ENCODE data around the gene FSTL4. TPM values are rescaled to one million over a fixed set of nuclear protein-coding genes. Genes with fewer than 3 reads are reported as not detected.

FSTL4 gene
- total RNA-seq, 2 donors from 2014 or later = 4.4 to 5.5 TPM

- Histone ChIP-seq H3K36me3 (ENCODE audit: control insufficient read depth, insufficient read depth, low read length) (no peaks in the 10 kb centered on the region), H3K9me3 (ENCODE audit: control insufficient read depth, low read length) (no peaks in the 10 kb centered on the region), H3K4me1 (ENCODE audit: control insufficient read depth, insufficient read depth, low read length) (no peaks in the 10 kb centered on the region), H3K27ac (ENCODE audit: low read depth, low read length) (no peak overlapping the region), H3K27me3 (ENCODE audit: control insufficient read depth, insufficient read depth, low read length, poor library complexity, severe bottlenecking) (no peaks in the 10 kb centered on the region), H3K4me3 (ENCODE audit: low read length) (no peak overlapping the region), H3K9ac (ENCODE audit: extremely low read depth, low read length, poor library complexity, severe bottlenecking) (no peak overlapping the region)
- Mint-ChIP-seq H3K4me1 (peaks cover 8% of the 10 kb centered on the region), H3K27me3 (ENCODE audit: insufficient read depth) (no peaks in the 10 kb centered on the region), H3K9me3 (peaks cover 11% of the 10 kb centered on the region), H3K36me3 (ENCODE audit: low read depth) (no peaks in the 10 kb centered on the region), H3K27ac (no peak overlapping the region), H3K4me3 (no peak overlapping the region)
- TF ChIP-seq CTCF (conservative IDR thresholded peaks at IDR 0.05) = no peak
- WGBS, 2 experiments (ENCODE audit: insufficient coverage in 1 of 2, insufficient read length in 1 of 2) = 87 to 92% methylated on average over 9 to 10 of the region's 10 CpGs
- peak; percentile 29 for DNase-seq
Observed at GRCh38 chr5:133399247-133399891, 213.0 kb downstream of the FSTL4 start.

GRCh38 chr5:133398646-133399101 lies 213.7 kb downstream of the FSTL4 start:
- Histone ChIP-seq H3K4me3 (ENCODE audit: low read length) (no peak overlapping the region), H3K9me3 (ENCODE audit: control insufficient read depth, low read length) (no peaks in the 10 kb centered on the region), H3K4me1 (ENCODE audit: control insufficient read depth, insufficient read depth, low read length) (no peaks in the 10 kb centered on the region), H3K27ac (ENCODE audit: low read depth, low read length) (no peak overlapping the region), H3K27me3 (ENCODE audit: control insufficient read depth, insufficient read depth, low read length, poor library complexity, severe bottlenecking) (no peaks in the 10 kb centered on the region), H3K36me3 (ENCODE audit: control insufficient read depth, insufficient read depth, low read length) (no peaks in the 10 kb centered on the region), H3K9ac (ENCODE audit: extremely low read depth, low read length, poor library complexity, severe bottlenecking) (no peak overlapping the region)
- H3K4me3 Mint-ChIP-seq = no peak overlapping the region
- H3K4me1 Mint-ChIP-seq = peaks cover 8% of the 10 kb centered on the region
- no peaks in the 10 kb centered on the region for H3K27me3 Mint-ChIP-seq (ENCODE audit: insufficient read depth)
- H3K9me3 Mint-ChIP-seq = peaks cover 11% of the 10 kb centered on the region
- DNase-seq = peak; percentile 17
- no peaks in the 10 kb centered on the region for H3K36me3 Mint-ChIP-seq (ENCODE audit: low read depth)
- H3K27ac Mint-ChIP-seq = no peak overlapping the region
- TF ChIP-seq CTCF (conservative IDR thresholded peaks at IDR 0.05) = no peak
- WGBS, 2 experiments (ENCODE audit: insufficient coverage in 1 of 2, insufficient read length in 1 of 2) = 92 to 94% methylated on average over 4 to 6 of the region's 6 CpGs

- H3K9ac ChIP-seq (ENCODE audit: extremely low read depth, low read length, poor library complexity, severe bottlenecking) = no peak overlapping the region
- no peak overlapping the region for H3K4me3 Mint-ChIP-seq
- no peaks in the 10 kb centered on the region for H3K27me3 Mint-ChIP-seq (ENCODE audit: insufficient read depth)
- no peaks in the 10 kb centered on the region for H3K36me3 ChIP-seq (ENCODE audit: control insufficient read depth, insufficient read depth, low read length)
- H3K27ac ChIP-seq (ENCODE audit: low read depth, low read length) = no peak overlapping the region
- H3K4me1 ChIP-seq (ENCODE audit: control insufficient read depth, insufficient read depth, low read length) = no peaks in the 10 kb centered on the region
- H3K4me1 Mint-ChIP-seq = peaks cover 8% of the 10 kb centered on the region
- H3K9me3 Mint-ChIP-seq = peaks cover 11% of the 10 kb centered on the region
- H3K27ac Mint-ChIP-seq = no peak overlapping the region
- no peak for TF ChIP-seq CTCF (conservative IDR thresholded peaks at IDR 0.05)
- DNase-seq = peak; percentile 37
- H3K27me3 ChIP-seq (ENCODE audit: control insufficient read depth, insufficient read depth, low read length, poor library complexity, severe bottlenecking) = no peaks in the 10 kb centered on the region
- no peaks in the 10 kb centered on the region for H3K36me3 Mint-ChIP-seq (ENCODE audit: low read depth)
- H3K9me3 ChIP-seq (ENCODE audit: control insufficient read depth, low read length) = no peaks in the 10 kb centered on the region
- no peak overlapping the region for H3K4me3 ChIP-seq (ENCODE audit: low read length)
- WGBS, 2 experiments (ENCODE audit: insufficient coverage in 1 of 2, insufficient read length in 1 of 2) = 90 to 91% methylated on average over 5 to 9 of the region's 9 CpGs
Observed at GRCh38 chr5:133397990-133398645, 214.2 kb downstream of the FSTL4 start.
